Hematopoietic multipotent progenitor cell treated with erythropoietin and hydrocortisone succinate and interleukin-3 and kit ligand, for 17 days (in vitro differentiated cells): ENCODE data around the gene ZNF385A.
A peak's percentile ranks its signal among the peaks of the same experiment; 100 is the strongest.

Experiments
- DNase-seq: peaks from one replicate; pipeline ENCODE4 v3.0.0-alpha.2; 2015; ENCODE audit warnings: low spot score

The ZNF385A gene

DNA sequence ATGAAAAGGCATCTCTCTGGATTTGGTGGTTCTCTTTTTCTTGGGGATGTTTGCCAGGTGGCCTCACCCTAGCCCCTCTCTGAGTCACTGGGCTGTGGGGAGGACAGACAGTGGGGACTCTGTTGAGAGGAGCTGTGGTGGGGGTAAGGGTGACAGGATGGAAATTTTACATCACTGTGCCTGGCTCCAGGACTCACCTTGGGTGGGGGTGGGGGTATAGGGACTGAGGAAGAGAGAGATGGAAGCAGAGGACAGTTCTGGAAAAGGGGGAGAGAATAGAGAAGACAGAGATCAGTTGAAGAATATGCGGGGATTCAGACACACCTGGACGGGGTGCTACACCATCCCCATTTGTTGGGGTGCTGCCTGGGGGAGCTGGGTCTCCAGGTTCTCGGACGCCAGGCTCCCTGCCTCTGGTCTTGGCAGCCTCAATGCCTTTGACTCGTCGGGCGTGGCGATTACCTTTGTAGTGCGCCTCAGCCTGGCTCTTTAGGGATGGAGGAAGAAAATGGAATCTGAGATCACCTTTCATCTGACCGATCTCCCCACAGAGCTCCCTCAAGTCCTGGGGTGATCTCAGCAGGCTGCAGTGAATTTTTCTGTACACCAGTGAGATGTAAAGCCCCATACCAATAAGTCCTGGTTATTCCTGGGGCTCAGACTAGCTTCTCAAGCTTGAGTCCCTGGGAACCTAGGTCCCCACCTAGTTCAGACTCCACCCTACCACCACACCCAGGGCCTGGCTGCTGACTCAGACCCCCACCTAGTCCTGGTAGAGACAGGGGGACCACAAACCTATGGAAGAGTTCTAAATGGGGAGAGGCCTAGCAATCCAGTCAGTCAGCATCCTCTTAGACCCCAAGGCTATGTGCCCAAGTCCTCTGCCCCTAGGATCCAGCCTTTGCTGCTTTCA lies 10.6 kb downstream of the ZNF385A start:
- DNase-seq: peak; percentile 35

GRCh38 chr12:54372113-54372806 lies 12.3 kb downstream of the ZNF385A start:
- no peak for DNase-seq

DNA sequence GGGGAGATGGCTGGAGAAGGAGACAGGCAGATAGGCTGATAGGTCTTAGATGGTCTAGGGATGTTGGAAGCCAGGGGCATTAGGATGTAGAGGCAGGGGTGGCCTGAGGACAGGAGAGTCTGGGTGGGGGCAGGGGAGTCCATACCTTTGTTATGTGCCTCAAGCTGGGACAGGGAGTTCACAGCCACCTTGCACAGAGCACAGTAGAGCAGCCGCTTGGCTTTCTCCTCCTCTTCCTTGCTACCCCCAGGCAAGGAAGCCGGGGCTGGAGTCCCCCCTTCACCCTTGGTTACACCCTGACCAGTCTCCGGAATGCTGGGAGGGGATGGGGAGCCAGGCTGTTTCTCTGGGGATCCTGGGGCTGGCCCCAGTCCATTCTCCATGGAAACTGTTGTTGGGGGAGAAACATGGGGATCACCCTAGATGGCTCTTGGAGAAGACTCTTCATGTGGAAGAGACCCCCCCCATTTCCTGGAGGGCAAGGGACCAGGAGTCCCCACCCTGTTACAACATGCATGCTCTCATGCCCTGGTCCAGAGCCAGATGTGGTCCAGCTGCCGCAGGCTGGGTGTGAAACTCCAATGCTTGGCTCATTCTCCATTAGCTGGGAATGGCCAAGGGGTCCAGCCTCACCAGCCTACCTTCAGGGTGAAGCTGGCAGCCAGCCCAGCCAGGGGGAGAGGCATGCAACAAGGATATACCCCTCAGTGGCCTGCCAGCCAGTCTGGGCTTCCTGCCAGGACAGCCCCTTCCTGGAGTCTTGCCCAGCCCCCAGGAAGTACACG lies 13.0 kb downstream of the ZNF385A start:
- DNase-seq: no peak

- DNase-seq: no peak
Measured at GRCh38 chr12:54370171-54370730, 14.3 kb downstream of the ZNF385A start.

GRCh38 chr12:54369597-54370131 lies 14.9 kb downstream of the ZNF385A start:
- no peak for DNase-seq

DNA sequence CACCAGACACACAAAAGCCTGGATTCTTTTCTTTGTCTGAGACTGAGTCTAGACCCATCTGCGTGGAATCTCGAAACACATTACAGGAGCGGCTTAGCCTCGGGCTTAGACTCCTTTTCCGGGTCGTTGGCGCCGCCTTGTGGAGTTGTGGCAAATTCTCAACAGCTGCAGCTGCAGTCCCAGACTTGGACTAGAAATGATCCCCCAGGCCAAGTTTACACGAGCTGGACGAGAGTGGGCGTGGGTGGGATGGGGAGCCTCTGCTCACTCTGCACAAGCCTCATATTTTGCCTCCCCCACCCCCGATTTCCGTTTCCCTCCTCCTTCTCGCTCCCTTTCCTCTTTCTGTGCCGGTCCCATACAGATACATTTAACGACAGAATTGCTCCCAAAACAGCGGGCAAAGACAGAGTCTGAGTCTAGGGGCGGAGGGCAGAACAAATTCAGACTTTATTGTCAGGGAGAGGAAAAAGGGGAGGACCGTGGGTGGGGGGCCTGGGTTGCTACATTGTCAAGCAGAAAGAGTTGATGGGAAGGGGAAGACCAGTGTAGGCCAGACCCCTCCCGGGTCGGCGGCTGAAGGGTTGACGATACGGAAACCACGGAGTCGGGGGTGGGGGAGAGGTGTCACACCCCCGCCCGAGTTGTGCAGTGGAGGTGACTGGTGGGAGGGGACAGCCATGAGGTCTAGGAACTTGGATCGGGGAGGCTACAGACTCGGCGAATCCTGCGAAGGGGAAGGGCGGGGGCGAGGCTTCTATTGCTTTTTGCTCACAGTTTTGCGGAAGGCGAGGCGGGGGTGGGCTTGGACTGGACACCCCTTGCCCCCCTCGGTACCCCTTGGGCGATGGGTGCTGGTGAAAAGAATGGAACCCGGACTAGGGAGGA lies 15.6 kb downstream of the ZNF385A start:
- peak; percentile 88 for DNase-seq

DNA sequence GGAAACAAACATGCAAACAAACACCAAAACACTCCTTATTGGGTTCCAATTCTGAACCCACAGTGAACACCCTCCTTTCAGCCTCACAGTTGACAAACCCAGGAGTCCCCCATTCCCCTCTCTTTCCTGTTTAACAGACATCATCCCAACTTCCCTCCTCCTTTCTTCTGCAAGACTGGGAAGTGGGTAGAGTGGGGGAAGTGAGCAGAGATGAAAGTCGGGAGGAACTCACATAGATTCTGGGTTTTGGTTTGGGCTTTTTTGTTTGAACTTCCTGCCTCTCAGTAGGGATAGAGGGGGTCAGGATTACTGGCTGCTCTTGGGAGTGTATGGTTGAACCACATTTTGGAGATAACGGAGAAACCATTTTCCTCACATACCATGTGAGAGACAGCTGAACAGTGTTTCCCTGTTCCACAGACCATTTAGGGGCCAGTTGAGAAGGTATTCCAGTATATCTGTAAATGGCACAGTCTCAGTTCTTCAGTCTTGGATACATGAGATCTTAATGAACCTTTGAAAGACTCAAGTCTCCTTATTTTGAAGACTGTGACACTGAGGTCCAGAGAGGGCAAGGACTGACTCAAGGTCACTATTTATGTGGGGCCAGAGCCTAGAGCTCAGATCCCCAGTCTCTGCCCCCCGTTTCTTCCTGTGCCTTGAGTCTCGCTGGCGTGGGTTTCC lies 16.4 kb downstream of the ZNF385A start:
- no peak for DNase-seq

DNA sequence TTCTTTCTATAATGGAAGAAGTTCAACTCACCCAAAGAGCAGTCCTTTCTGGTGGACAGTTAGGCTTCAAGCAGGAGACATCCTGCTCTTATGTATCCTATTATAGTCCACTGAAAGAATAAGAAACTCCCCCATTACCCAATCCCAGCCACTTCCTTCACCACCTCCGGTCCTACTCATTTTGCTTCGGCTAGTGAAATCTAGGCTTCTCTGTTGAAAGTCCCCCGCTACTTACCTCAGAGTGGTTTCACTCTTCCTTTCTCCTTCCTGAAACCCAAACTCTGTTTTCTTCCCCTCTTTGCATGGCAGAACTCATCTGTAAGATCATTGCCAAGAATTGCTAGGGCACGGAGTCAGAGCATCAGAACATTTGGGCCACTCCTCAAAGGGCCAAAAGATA lies 20.1 kb downstream of the ZNF385A start, which contains the start of gene GPR84:
Gene GPR84, minus strand, starts transcription at position 74 of the 400 bp plus-strand sequence. CDS start 635 bp downstream, outside the sequence.
- DNase-seq: no peak

DNA sequence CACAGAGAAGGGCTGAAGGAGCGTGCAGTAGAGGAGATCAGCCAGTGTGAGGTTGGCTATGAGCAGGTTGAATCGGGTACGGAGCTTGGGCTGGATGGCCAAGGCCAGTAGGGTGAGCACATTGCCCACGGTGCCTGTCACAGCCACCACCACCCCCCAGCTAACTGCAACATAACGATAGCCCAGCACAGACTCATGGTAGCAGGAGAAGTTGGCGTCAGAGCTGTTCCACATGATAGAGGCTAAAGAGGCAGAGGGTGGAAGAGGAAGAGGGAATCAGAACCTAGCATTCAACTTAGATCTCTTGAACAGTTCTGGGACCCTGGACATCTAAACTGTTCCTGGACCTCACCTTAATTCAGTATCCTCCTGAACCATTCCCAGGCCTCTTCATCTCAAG lies 20.9 kb downstream of the ZNF385A start:
- no peak for DNase-seq

DNA sequence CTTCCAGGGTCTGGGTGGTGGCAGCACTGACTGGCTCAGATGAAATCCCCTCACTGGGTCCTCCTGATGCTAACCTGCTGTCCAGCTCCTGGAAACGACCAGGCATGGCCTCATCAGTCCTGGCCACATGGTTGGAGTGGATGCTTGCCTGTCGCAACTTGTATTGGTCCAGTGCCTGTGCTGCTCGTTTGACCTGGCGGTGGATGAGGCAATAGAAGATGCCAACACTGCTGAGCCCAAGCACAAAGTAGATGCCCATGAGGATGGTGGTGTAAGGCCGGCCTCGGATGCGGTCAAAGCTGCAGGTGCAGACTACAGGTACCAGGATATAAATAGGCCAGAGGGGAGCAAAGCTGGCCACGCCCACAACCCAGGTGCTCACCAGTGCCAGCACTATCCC lies 21.5 kb downstream of the ZNF385A start:
- no peak for DNase-seq

GRCh38 chr12:54360717-54361456 lies 23.6 kb downstream of the ZNF385A start:
- peak; percentile 83 for DNase-seq

DNA sequence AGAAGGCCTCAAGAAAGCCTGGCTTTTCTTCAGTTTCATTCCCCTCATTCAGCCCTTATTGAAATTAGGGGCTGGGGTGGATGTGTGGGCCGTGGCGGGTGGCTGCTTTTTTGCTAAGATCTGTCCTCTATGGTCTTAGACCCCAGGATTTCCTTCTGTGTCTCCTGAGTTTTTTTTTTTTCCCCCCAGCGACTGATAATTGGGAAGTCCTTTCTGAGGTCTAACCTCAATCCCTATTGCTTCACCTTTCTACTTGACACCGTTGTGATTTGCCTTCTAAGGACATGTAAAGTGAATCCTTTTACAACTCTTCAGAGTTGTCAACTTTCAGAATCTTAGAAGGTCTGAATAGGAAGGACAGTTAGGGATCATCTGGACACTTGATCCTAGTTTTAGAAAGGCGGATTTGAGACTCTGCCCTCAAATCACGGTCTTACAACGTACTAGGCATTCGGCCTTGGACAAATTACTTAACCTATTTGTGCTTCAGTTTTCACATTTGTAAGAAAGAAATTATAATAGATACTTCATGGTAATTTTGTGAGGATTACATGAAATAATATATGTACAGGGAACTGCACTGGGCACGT lies 24.7 kb downstream of the ZNF385A start:
- DNase-seq: no peak

- DNase-seq: peak; percentile 77
Measured at GRCh38 chr12:54358945-54359761, 25.4 kb downstream of the ZNF385A start.

DNA sequence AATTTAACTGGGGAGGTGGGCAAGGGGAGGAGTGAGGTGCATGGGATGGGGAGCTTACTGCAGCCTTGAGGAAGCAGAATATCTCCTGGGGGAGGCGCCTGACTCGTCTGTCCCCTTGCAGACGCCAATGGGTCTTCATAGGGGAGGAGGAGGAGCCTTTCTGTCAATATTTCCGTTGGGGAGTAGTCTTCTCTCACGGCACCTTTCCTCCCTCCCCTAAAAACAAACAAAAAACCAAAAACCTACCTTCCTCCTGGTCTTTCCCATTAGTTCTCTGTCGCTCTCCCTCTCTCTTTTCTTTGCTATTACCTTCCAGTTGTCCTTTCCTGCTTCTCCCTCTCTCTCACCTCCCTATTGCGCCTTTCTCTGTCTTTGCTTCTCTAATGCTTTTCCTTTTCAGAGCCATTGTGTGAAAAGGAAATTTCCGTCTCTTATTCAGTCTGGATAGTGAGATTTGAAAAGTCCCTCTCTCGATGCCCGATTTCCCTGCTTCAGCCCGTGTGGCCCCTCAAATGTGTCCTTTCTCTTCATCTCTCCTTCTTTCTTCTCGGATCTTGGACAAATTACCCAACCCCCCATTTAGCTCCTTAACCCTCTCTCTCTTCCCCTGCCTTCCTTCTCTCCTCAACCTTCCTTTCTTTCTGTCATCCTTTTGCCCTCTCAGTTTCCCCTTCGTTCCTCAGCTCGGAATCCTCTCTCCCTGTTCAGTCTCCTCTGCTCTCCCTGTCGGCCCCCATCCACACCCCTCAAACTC lies 26.2 kb downstream of the ZNF385A start:
- no peak for DNase-seq

DNA sequence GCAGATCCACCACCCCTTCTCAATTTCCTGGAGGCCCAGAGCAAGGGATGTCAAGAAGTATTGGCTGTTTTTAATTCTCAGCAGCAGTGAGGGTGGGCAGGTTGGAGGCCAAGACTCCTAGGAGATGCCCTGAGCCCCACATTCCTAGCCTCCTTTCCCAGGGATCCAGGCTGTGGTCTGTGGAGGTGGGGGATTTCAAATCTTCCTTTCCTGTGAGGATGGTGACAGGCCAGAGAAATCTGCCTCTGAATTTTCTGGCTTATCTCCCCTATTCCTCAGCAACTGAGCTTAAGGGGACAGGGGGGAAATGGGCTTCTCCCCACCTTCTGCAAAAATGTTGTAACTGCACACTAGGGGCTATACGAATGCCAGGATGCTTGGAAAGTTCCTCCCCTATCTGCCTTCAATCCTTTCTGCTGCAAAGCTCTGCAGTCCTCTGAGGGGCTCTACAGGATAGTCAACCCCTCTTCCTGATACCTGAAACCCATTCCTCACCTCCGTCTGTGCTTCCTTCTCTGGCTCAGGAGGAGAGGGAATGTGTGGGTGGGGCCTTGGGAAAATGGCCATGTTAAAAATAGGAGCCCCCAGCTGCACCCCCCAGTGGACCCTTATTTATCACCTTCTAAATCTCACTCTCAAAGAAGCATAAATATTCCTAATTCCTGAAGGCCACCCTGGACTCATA lies 26.9 kb downstream of the ZNF385A start:
- no peak for DNase-seq

DNA sequence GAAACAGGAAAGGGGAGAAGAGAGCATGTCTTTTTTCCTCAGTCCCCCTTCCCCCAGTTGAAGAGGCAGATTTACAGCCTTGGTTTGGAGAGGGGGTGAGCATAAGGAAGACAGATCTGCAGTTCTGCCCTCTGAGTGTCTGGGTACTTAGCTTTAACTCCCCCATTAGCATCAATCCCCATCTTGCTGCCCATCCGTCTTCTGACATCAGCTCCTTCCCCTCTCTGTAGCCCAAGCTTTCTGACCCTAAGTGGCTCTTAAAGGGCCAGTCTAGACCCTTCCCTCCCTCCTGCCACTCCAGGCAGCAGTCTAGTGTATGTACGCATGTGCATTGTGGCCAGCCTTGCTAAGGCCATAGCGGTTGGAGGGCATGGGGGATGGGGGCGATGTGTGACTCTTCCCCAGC lies 27.6 kb downstream of the ZNF385A start:
- no peak for DNase-seq

- no peak for DNase-seq
Measured at GRCh38 chr12:54356228-54356627, 28.3 kb downstream of the ZNF385A start.
